LNCAP (cell line): ENCODE data around the gene GRID1.

ENCODE experiments used
- TF ChIP-seq, protein P1 (sequence below): fragments of 450-650 bp; IDR thresholded peaks from 2 replicates; pipeline ENCODE4 v1.5.1; 2017; ENCODE audit warnings: mild to moderate bottlenecking

Gene GRID1

DNA sequence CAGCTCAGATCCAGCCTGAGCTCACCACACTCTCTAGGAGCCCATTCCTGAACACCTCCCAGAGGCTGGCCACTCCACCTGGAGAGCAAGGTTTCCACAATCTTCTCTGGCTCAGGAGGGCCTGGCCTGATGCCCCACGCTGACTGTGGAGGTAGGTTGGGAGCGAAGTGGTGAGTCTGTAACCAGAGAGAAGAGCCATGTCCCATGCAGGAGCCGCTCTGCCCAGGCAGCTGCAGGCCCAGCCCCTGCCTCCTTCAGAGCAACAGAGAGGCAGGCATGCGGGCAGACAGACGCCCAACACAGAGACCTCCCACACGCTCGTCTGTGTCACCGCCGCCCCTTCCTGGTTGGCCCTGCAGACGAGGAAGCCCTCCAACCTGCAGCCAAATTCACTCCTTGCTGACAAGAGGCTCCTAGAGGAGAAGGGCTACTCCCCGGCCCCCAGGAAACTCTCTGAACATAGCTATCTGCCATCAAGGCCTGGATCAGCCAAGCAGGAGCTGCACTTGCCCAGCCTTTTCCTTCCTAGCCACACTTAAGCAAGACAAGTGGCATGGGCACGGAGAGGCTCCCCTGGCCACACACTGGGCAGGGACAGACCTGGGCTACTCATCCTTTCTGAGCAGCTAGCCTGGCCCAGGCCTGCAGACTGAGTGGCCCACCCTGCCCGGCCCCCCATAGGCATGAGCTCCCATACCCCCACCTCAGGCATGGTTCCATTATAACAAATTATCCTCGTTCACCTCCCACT lies 101.9 kb downstream of the GRID1 start:
- TF ChIP-seq, protein P1, sequence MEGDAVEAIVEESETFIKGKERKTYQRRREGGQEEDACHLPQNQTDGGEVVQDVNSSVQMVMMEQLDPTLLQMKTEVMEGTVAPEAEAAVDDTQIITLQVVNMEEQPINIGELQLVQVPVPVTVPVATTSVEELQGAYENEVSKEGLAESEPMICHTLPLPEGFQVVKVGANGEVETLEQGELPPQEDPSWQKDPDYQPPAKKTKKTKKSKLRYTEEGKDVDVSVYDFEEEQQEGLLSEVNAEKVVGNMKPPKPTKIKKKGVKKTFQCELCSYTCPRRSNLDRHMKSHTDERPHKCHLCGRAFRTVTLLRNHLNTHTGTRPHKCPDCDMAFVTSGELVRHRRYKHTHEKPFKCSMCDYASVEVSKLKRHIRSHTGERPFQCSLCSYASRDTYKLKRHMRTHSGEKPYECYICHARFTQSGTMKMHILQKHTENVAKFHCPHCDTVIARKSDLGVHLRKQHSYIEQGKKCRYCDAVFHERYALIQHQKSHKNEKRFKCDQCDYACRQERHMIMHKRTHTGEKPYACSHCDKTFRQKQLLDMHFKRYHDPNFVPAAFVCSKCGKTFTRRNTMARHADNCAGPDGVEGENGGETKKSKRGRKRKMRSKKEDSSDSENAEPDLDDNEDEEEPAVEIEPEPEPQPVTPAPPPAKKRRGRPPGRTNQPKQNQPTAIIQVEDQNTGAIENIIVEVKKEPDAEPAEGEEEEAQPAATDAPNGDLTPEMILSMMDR, result no peak

DNA sequence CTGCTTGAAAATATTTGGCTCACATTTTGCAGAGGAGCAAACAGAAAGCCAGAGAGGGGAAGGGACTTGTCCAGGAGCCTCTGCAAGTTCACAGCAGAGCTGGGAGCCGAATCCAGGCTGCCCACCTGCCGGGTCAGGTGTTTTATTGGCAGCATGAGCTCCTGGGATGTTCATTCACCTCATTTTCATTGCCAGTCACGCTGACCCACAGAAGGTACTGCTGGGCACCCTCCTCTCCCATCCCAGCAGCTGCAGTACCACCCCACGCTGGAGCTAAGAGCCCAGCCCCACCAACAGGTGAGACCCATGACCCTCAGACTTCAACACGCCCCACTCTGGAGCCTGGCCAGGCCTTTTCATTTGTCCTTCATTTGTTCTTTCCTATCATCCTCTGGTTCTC lies 102.7 kb downstream of the GRID1 start:
- TF ChIP-seq, protein P1, result no peak

DNA sequence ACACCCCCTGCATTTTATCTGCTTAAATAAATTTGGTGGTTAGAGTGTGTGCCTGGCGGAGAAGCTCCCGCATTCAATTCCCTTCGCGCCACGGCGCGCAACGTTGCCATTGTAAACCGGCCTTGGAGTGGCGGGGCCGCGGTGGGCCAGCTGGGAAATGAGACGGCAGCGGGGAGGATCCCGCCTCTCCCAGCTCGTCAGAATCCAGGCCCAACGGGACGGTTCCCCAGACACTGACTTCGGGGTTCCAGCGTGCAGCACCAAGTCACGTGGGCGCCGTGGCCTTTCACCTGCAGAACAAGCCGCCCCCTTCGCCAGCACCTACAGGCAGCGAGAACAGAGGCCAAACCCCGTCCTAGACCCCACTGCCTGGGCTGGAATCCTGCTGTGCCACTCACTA lies 103.4 kb downstream of the GRID1 start:
- TF ChIP-seq, protein P1, result no peak

DNA sequence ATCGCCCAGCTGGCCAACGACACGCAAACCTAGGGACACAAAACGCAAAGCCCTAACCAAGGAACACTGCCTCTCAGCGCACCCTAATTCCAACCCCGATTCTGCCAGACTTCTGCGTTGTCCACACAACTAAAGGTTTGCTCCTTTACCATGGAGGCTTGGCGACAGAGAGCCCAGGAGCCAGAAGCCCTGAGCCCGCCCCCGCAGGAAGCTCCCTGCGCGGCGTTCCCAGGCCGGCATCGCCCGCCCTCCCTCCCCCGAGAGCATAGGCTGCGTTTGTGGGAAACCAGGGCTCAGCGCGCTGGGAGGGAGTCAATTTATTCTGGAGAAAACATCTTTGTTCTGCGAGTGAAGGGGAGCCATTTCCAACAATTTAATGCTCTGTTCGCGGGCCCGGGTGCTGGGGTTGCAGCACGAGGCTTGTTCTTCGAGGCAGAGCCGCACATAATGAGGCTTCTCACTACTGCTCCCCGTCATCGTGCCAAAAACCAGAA lies 103.9 kb downstream of the GRID1 start:
- TF ChIP-seq, protein P1, result no peak

DNA sequence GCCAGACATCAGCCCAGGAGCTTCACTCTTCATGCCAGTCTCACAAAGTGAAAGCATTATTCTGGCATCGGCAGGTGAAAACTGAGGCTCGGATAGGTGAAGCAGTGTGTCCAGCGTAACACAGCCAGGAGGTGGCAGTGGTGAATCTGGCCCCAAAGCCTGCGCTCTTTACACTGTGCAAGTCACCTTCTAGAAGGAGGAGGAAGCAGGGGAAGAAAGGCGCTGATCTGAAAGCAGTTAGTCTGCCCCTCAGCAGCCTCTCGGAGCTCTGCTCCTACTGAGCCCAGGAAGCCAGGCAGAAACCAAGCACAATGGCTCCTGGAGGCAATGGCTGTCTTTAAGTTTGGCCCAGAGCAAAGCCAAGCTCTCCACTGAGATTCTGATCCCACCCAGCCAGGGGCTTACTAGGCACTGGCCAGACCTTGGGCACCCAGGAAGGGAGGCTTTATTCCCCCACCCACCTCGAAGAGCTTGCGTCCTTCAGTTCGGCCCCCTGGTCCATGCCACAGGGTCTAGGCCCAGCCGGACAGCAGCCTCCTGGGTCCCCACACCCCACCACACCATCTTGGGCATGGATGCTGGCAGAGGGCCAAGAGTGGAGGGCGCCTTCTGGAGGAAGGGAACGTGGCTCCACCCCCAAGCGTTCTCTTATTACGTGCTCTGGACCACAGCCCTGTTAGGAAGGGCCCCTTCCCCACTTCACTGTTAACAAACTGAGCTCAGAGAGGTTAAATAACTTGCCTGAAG lies 104.5 kb downstream of the GRID1 start:
- TF ChIP-seq, protein P1, result peak; percentile 49

DNA sequence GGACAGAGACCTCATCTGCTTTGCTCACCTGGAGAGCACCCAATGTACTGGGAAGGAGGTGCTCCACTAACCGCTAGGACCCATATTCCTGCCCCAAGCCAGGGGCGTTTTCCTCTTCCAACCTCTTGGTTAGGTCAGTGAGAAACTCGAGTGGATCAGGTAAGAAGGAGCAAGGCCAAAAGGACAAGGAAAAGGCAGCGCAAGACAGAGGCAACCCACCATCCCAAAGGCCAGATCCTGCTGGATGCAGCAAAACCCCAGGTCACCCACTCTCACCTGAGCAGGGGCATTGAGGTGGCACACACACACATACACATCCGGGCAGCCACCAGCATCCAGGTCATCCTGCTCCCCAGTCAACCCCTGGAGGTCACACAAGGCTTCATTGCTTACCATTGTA lies 105.1 kb downstream of the GRID1 start:
- TF ChIP-seq, protein P1, result no peak

DNA sequence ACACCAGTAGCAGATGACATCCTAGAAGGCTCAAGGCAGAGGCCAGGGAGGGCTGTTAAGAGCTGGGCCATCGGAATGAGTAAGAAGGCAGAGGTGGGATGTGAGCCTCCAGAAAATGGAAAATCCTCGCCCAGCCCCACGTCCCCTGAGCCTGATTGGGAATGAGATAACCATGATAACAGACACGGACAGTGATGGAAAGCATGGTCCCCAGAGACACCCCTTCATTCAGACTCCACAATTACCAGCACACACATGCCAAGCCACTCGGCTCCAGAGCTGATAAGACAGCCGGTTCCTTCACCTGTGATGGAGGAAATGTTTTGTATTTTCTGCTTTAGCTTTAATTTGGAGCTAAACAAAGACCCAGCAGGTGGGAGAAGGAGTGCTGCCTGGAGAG lies 106.0 kb downstream of the GRID1 start:
- TF ChIP-seq, protein P1, result no peak
